Osteocyte (in vitro differentiated cells): Measurements from ENCODE around the gene RASGRP3. TPM values are rescaled to one million over a fixed set of nuclear protein-coding genes. Genes with fewer than 3 reads are reported as not detected.
A peak's percentile ranks its signal among the peaks of the same experiment; 100 is the strongest.
"Not testable (repeated sequence)": the region's sequence is repeated elsewhere in the genome, so short reads cannot be mapped to it uniquely, and the experiment has no call there.

Experiments
- DNase-seq: peaks from one replicate; pipeline ENCODE4 v3.0.0; 2021; ENCODE audit warnings: mixed read lengths; ENCODE audit not compliant: unreplicated experiment; ENCODE audit errors: extremely low spot score
- H3K27ac Mint-ChIP-seq: one replicate; pipeline ENCODE4 v1.8.0; 2021; ENCODE audit warnings: mild to moderate bottlenecking, mixed read lengths; ENCODE audit not compliant: unreplicated experiment
- H3K27me3 Mint-ChIP-seq: one replicate; pipeline ENCODE4 v1.8.0; 2021; ENCODE audit warnings: mixed read lengths; ENCODE audit not compliant: unreplicated experiment
- H3K36me3 Mint-ChIP-seq: one replicate; pipeline ENCODE4 v1.8.0; 2021; ENCODE audit warnings: mixed read lengths; ENCODE audit not compliant: unreplicated experiment
- H3K4me1 Mint-ChIP-seq: one replicate; pipeline ENCODE4 v1.8.0; 2021; ENCODE audit warnings: mixed read lengths; ENCODE audit not compliant: unreplicated experiment
- H3K4me3 Mint-ChIP-seq: one replicate; pipeline ENCODE4 v1.8.0; 2021; ENCODE audit warnings: mild to moderate bottlenecking, moderate library complexity, mixed read lengths; ENCODE audit not compliant: unreplicated experiment
- H3K9me3 Mint-ChIP-seq: one replicate; pipeline ENCODE4 v1.8.0; 2021; ENCODE audit warnings: mixed read lengths; ENCODE audit not compliant: unreplicated experiment
- CTCF ChIP-seq: fragments of 200-600 bp; sonication (generic); IDR thresholded peaks from 2 replicates; pipeline ENCODE4 v1.5.0; 2021; ENCODE audit warnings: antibody characterized with exemption, mild to moderate bottlenecking, moderate library complexity
- total RNA-seq: library from RNA; stranded (reverse); gene quantifications from 2 replicates; pipeline ENCODE4 v1.2.1, GENCODE V29; 2021

The RASGRP3 gene
- total RNA-seq, 1 donor from 2014 or later, result 2.1 TPM

DNA sequence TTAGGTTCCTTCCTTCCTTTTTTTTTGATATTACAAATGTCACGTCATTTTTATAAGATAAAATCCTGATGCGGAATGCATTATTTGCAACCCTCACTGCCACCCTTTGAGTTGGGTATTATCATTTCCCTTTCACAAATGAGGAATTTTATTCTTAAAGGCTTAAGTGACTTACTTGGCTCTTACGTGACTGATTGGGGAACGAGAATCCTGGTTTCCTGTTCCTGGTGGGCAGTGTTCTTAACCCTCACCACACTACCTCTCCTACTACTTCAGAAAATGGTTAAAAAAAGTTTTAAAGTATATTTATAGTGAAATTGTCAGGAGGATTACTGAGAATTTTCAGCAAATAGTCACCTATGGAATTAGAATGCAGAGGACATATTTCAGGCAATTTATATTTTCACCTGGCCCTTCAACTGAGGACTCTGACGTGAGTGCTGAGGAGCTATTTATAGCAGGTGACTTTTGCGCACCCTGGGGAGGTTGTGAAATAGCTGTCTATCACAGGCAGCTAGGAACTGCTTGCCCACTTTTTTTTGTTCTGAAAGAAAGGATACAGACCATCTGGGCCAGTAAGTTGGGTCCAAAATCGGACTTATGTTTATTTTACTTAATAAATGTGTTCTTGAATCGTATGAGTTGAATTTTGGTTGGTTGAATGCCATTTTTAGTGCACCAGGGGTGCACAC lies 18.7 kb upstream of the RASGRP3 start:
- Mint-ChIP-seq H3K9me3 (peaks cover 21% of the 10 kb centered on the region), H3K27ac (no peak overlapping the region), H3K4me3 (no peak overlapping the region), H3K27me3 (no peaks in the 10 kb centered on the region), H3K4me1 (peaks cover 12% of the 10 kb centered on the region), H3K36me3 (peaks cover 3% of the 10 kb centered on the region)
- TF ChIP-seq CTCF, result no peak
- no peak for DNase-seq

- no peak for TF ChIP-seq CTCF
- no peak for DNase-seq
- peaks cover 17% of the 10 kb centered on the region for H3K4me1 Mint-ChIP-seq
- H3K27ac Mint-ChIP-seq, result no peak overlapping the region
- peaks cover 3% of the 10 kb centered on the region for H3K36me3 Mint-ChIP-seq
- peaks cover 15% of the 10 kb centered on the region for H3K9me3 Mint-ChIP-seq
- H3K4me3 Mint-ChIP-seq, result no peak overlapping the region
- no peaks in the 10 kb centered on the region for H3K27me3 Mint-ChIP-seq
Observed at GRCh38 chr2:33458248-33458819, 18.1 kb upstream of the RASGRP3 start.

- no peak overlapping the region for H3K4me3 Mint-ChIP-seq
- no peak for TF ChIP-seq CTCF
- peaks cover 2% of the 10 kb centered on the region for H3K9me3 Mint-ChIP-seq
- no peak for DNase-seq
- H3K36me3 Mint-ChIP-seq, result no peaks in the 10 kb centered on the region
- no peak overlapping the region for H3K27ac Mint-ChIP-seq
- H3K27me3 Mint-ChIP-seq, result no peaks in the 10 kb centered on the region
- peaks cover 18% of the 10 kb centered on the region for H3K4me1 Mint-ChIP-seq
Observed at GRCh38 chr2:33459745-33460144, 16.7 kb upstream of the RASGRP3 start.

DNA sequence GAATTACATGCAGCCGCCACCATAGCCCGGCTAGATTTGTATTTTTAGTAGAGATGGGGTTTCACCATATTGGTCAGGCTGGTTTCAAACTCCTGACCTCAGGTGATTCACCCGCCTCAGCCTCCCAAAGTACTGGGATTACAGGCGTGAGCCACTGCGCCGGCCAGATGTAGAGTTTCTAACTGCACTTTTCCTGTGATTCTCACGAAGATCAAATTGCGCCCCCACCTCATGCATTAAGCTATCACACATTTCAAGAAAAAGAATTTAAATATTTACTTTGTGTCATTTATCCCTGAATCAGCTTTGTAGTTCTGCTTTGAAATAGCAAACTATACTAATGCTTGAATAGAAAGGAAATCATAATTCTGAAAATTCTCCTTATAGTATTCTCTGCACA lies 13.9 kb upstream of the RASGRP3 start:
- DNase-seq, H3K27me3 Mint-ChIP-seq, H3K4me3 Mint-ChIP-seq, H3K36me3 Mint-ChIP-seq, H3K9me3 Mint-ChIP-seq: not testable (repeated sequence)
- Mint-ChIP-seq H3K27ac (peak overlapping the region; percentile 69), H3K4me1 (peaks cover 18% of the 10 kb centered on the region)

DNA sequence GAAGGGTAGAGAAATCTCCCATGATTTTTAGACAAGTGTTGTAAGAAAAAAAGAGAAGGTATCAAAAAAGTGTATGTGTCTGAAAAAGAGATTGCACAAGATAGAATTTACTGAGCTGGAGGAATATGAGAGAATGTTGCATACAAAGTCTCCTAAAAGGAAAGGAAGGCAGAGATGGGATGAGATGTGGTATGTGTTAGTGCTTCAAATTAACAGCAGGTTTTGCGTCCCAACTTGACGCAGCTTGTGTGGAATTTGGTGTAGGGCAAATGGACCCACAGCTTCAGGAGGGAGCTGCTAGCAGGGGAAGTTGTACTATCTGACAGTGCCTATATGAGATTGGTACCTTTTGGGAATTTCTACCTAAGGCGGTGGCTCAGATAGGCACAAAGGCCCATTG lies 9.0 kb upstream of the RASGRP3 start:
- H3K36me3 Mint-ChIP-seq, result no peaks in the 10 kb centered on the region
- DNase-seq, result no peak
- H3K27ac Mint-ChIP-seq, result peak overlapping the region; percentile 39
- peaks cover 3% of the 10 kb centered on the region for H3K9me3 Mint-ChIP-seq
- H3K4me3 Mint-ChIP-seq, result no peak overlapping the region
- peaks cover 8% of the 10 kb centered on the region for H3K4me1 Mint-ChIP-seq
- TF ChIP-seq CTCF, result no peak
- H3K27me3 Mint-ChIP-seq, result no peaks in the 10 kb centered on the region
